Measurements from ENCODE around the gene ADAMTS6.

DNA sequence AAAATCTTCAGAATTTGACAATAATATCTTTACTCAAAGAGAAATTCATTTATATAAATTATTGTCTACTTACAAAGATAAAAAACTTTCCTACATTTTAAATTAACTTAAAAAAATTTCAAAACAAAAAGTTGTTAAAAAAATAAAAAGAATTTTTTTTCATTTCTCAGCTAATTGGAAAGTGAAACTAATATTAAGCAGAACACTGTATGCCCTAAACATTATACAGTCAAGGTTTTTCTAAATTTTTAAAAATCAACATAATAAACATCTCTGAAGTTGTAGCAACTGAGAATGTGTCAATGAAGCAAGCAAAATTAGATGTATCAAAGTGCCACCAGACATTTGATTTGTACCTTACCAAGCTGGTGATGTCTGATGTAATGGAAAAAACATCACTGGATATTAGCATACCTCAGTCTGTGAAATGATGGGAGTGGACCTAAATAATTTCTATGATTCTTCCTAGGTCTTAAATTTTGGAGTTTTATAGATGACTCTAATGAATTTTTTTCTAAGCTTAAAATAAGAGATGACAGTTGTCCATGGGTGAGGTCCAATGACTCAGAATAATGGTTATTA lies 290.1 kb downstream of the ADAMTS6 start:
- TF ChIP-seq, protein P1, sequence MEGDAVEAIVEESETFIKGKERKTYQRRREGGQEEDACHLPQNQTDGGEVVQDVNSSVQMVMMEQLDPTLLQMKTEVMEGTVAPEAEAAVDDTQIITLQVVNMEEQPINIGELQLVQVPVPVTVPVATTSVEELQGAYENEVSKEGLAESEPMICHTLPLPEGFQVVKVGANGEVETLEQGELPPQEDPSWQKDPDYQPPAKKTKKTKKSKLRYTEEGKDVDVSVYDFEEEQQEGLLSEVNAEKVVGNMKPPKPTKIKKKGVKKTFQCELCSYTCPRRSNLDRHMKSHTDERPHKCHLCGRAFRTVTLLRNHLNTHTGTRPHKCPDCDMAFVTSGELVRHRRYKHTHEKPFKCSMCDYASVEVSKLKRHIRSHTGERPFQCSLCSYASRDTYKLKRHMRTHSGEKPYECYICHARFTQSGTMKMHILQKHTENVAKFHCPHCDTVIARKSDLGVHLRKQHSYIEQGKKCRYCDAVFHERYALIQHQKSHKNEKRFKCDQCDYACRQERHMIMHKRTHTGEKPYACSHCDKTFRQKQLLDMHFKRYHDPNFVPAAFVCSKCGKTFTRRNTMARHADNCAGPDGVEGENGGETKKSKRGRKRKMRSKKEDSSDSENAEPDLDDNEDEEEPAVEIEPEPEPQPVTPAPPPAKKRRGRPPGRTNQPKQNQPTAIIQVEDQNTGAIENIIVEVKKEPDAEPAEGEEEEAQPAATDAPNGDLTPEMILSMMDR (IDR thresholded peaks at IDR 0.05), result no peak
- TF ChIP-seq POLR2A (IDR thresholded peaks at IDR 0.05) (no peak), EP300 (IDR thresholded peaks at IDR 0.05) (no peak)

Data from tibial nerve (tissue), 4 donors.